Sigmoid colon (tissue), 7 donors: Measurements from ENCODE around the gene IPCEF1. TPM values are rescaled to one million over a fixed set of nuclear protein-coding genes. Genes with fewer than 3 reads are reported as not detected.
"Not testable (repeated sequence)": the region's sequence is repeated elsewhere in the genome, so short reads cannot be mapped to it uniquely, and the experiment has no call there.

Source experiments
- DNase-seq: peaks from one replicate; pipeline ENCODE4 v3.0.0-alpha.2; 2019
- H3K27ac ChIP-seq, 4 donors: fragments of 200-600 bp; sonication (generic); one replicate each; pipeline ENCODE4 v1.5.1; 2016 to 2019; ENCODE audit warnings: mild to moderate bottlenecking in 1 of 4
- H3K27me3 ChIP-seq, 3 donors: fragments of 200-600 bp; sonication (generic); one replicate each; pipeline ENCODE4 v1.5.1; 2019; ENCODE audit warnings: mild to moderate bottlenecking in 1 of 3
- H3K36me3 ChIP-seq, 4 donors: fragments of 200-600 bp; sonication (generic); one replicate each; pipeline ENCODE4 v1.5.1; 2016 to 2019
- H3K4me1 ChIP-seq, 4 donors: fragments of 200-600 bp; sonication (generic); one replicate each; pipeline ENCODE4 v1.5.1; 2017 to 2019
- H3K4me3 ChIP-seq, 4 donors: fragments of 200-600 bp; sonication (generic); one replicate each; pipeline ENCODE4 v1.5.1; 2017 to 2019; ENCODE audit warnings: mild to moderate bottlenecking in 2 of 4, moderate library complexity in 1 of 4
- H3K9me3 ChIP-seq, 4 donors: fragments of 200-600 bp in 3 of 4; sonication (generic) in 3 of 4; one replicate each; pipeline versions ENCODE4 v1.5.1 to v1.6.1; 2013 to 2019
- CTCF ChIP-seq, 4 experiments: fragments of 450-650 bp in 3 of 4; fragments of 200-600 bp in 1 of 4; IDR thresholded peaks; one replicate each; pipeline ENCODE4 v1.5.1; 2016 to 2019; ENCODE audit warnings: antibody characterized with exemption in 4 of 4, mild to moderate bottlenecking in 3 of 4, moderate library complexity in 2 of 4
- EP300 ChIP-seq, 4 donors: sonication (generic); formaldehyde crosslinking; IDR thresholded peaks; one replicate each; pipeline ENCODE4 v1.6.1; 2017; ENCODE audit warnings: antibody characterized with exemption in 4 of 4
- POLR2A ChIP-seq, 2 donors: fragments of 450-650 bp; IDR thresholded peaks; one replicate each; pipeline ENCODE4 v1.6.1; 2016; ENCODE audit warnings: antibody characterized with exemption in 2 of 2, mild to moderate bottlenecking in 2 of 2, moderate library complexity in 2 of 2
- POLR2AphosphoS5 ChIP-seq, 4 donors: sonication (generic); formaldehyde crosslinking; IDR thresholded peaks; one replicate each; pipeline ENCODE4 v1.6.1; 2017; ENCODE audit warnings: antibody characterized with exemption in 4 of 4
- WGBS, 2 donors: extraction: QIAGEN DNeasy Blood & Tissue Kit; methylation state at CpG; one replicate each; pipeline ENCODE4 v1.1.7; 2013; 5-methylcytosine and 5-hydroxymethylcytosine counted together
- intact Hi-C: fragments of 100-400 bp; cut with DNase I; formaldehyde crosslinking; loops from one replicate; pipeline ENCODE4 v1.15.1; 2023
- polyA plus RNA-seq, 3 donors: library from polyadenylated mRNA; stranded (reverse); fragments of 200-250 nt; gene quantifications; one replicate each; pipeline ENCODE4 v1.2.3, GENCODE V29; 2013
- total RNA-seq, 4 donors: library from RNA; depleted of rRNA; stranded (reverse); fragments of >200 nt; gene quantifications; one replicate each; pipeline ENCODE4 v1.1.0, GENCODE V29; 2016
- donor health status: healthy with polysubstance abuse.
- donor health status: Bipolar disorder and iron deficiency.
- donor health status: healthy.

The IPCEF1 gene
- total and polyA plus RNA-seq, 7 donors: 0.28 to 5.5 (median 0.71) TPM

DNA sequence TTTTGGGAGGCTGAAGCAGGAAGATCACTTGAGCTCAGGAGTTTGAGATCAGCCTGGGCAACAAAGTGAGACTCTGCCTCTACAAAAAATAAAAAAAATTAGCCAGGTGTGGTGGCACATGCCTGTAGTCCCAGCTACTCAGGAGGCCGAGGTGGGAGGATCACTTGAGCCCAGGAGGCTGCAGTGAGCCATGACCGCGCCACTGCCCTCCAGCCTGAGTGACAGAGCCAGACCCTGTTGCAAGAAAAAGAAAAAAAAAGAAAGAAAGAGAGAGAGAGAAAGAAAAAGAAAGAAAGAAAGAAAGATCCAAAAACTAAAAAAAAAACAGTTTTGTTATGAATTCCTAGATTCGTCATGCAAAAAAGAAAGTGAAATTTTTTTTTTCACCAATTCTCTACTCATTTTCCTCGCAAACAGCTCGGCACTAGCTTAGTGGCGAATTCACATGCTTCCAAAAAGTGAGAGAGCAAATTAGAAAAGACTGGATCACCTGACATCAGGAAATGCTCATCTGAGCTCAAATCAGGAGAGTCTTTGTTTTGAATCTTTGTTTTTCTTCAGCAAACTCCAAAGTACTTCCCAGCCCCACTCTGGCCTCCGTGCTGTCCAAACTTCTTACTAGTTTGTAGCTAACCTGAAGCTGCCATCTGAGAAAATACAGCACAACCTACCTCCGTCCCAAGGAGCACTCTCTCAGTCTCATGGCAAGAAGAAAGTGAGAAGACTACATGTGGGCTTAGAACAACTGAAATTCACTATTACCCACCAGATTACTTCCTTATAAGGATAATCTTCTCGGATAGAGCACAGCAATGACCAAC, 27.0 kb downstream of the IPCEF1 start:
- intact Hi-C loops: no loop called here
- Histone ChIP-seq H3K9me3 (no peaks in the 10 kb centered on the region), H3K27me3 (no peaks in the 10 kb centered on the region), H3K36me3 (no peaks in the 10 kb centered on the region), H3K4me1 (no peaks in the 10 kb centered on the region), H3K4me3 (no peak overlapping the region), H3K27ac (no peak overlapping the region)
- WGBS, 2 donors: 77 to 78% methylated on average over 10 of the region's 10 CpGs
- DNase-seq: no peak
- TF ChIP-seq CTCF (IDR thresholded peaks at IDR 0.05) (no peak), EP300 (IDR thresholded peaks at IDR 0.05) (no peak), POLR2A (IDR thresholded peaks at IDR 0.05) (no peak), POLR2AphosphoS5 (IDR thresholded peaks at IDR 0.05) (no peak)

- H3K4me3 ChIP-seq, intact Hi-C loops, H3K36me3 ChIP-seq, H3K9me3 ChIP-seq, H3K27ac ChIP-seq, H3K27me3 ChIP-seq, DNase-seq, H3K4me1 ChIP-seq: not testable (repeated sequence)
- 85 to 97% methylated on average over 1 of the region's 1 CpG for WGBS, 2 donors
These were observed 29.3 kb downstream of the IPCEF1 start for GRCh38 chr6:154327313-154327712.

GRCh38 chr6:154325142-154325541, 31.5 kb downstream of the IPCEF1 start:
- Histone ChIP-seq H3K36me3 (no peaks in the 10 kb centered on the region), H3K27me3 (no peaks in the 10 kb centered on the region), H3K4me3 (no peak overlapping the region), H3K9me3 (no peaks in the 10 kb centered on the region), H3K4me1 (no peaks in the 10 kb centered on the region), H3K27ac (no peak overlapping the region)
- intact Hi-C loops: no loop called here
- no peak for TF ChIP-seq POLR2A (IDR thresholded peaks at IDR 0.05)
- no peak for TF ChIP-seq EP300 (IDR thresholded peaks at IDR 0.05)
- no peak for TF ChIP-seq CTCF (IDR thresholded peaks at IDR 0.05)
- no peak for TF ChIP-seq POLR2AphosphoS5 (IDR thresholded peaks at IDR 0.05)
- no peak for DNase-seq

DNA sequence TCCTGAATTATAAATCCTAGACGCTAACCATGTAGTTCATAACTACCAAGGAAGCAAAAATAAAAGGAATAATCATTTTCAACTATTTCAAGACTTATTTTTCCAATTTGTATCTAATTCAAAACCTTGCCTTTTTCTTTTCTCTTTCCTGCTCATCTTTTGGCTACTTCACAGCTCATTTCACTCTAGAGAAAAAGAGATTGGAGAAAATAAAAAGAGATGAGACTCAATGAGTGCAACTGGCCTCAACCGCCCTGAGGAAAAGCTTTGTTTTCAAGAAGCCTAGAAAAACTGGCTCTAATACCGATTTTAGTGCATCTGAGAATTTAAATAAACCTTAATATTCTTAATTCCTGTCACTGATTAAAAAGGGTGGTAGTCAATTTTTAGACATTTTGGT, 36.4 kb downstream of the IPCEF1 start:
- Histone ChIP-seq H3K4me3 (no peak overlapping the region), H3K9me3 (no peaks in the 10 kb centered on the region), H3K4me1 (peaks cover 0 to 11% (median 7%) of the 10 kb centered on the region in 4 donors), H3K36me3 (no peaks in the 10 kb centered on the region), H3K27ac (peak overlapping the region in 1 of 4 donors; percentile 1), H3K27me3 (no peaks in the 10 kb centered on the region)
- no peak for DNase-seq
- intact Hi-C loops: no loop called here
- TF ChIP-seq EP300 (IDR thresholded peaks at IDR 0.05) (no peak), POLR2AphosphoS5 (IDR thresholded peaks at IDR 0.05) (no peak), CTCF (IDR thresholded peaks at IDR 0.05) (no peak), POLR2A (IDR thresholded peaks at IDR 0.05) (no peak)
- WGBS, 2 donors: 71 to 91% methylated on average over 3 of the region's 3 CpGs

- WGBS, 2 donors: 48 to 52% methylated on average over 8 of the region's 8 CpGs
- Histone ChIP-seq H3K4me1 (peaks cover 0 to 11% (median 7%) of the 10 kb centered on the region in 4 donors), H3K9me3 (no peaks in the 10 kb centered on the region), H3K36me3 (no peaks in the 10 kb centered on the region), H3K27me3 (no peaks in the 10 kb centered on the region), H3K27ac (peak overlapping the region in 1 of 4 donors; percentile 1), H3K4me3 (peak overlapping the region in 1 of 4 donors; percentile 7)
- TF ChIP-seq CTCF (IDR thresholded peaks at IDR 0.05): no peak
- TF ChIP-seq POLR2A (IDR thresholded peaks at IDR 0.05): no peak
- no peak for TF ChIP-seq POLR2AphosphoS5 (IDR thresholded peaks at IDR 0.05)
- TF ChIP-seq EP300 (IDR thresholded peaks at IDR 0.05): no peak
- no peak for DNase-seq
- intact Hi-C loops: no loop called here
These were observed 37.3 kb downstream of the IPCEF1 start for GRCh38 chr6:154319231-154319858.
